NCI-H187 (cell line): ENCODE results near the gene PPM1L.

Experiments used
- DNase-seq, 2 experiments: peaks; one replicate each; lab custom pipeline; 2025; lab: John Stamatoyannopoulos, UW

The PPM1L gene

GRCh38 chr3:161042023-161042501 lies 286.0 kb downstream of the PPM1L start:
- DNase-seq, result no peak

- DNase-seq, result no peak
Observed at GRCh38 chr3:161043336-161044035, 287.5 kb downstream of the PPM1L start.

GRCh38 chr3:161049683-161050248 lies 293.7 kb downstream of the PPM1L start:
- DNase-seq, result no peak

GRCh38 chr3:161050935-161051334 lies 294.9 kb downstream of the PPM1L start:
- DNase-seq, result no peak

- no peak for DNase-seq
Observed at GRCh38 chr3:161051856-161052255, 295.8 kb downstream of the PPM1L start.

- no peak for DNase-seq
Observed at GRCh38 chr3:161054860-161055604, 299.0 kb downstream of the PPM1L start.

GRCh38 chr3:161064413-161064812 lies 308.4 kb downstream of the PPM1L start:
- no peak for DNase-seq

- no peak for DNase-seq
Observed at GRCh38 chr3:161066930-161067329, 310.9 kb downstream of the PPM1L start.

GRCh38 chr3:161067335-161067734 lies 311.3 kb downstream of the PPM1L start:
- no peak for DNase-seq

- peak; percentile 40 to 61 for DNase-seq
Observed at GRCh38 chr3:161069511-161070251, 313.6 kb downstream of the PPM1L start.

- DNase-seq, result peak in 1 of 2 experiments; percentile 40
Observed at GRCh38 chr3:161070252-161070930, 314.4 kb downstream of the PPM1L start.

GRCh38 chr3:161070980-161071663 lies 315.1 kb downstream of the PPM1L start:
- DNase-seq, result no peak

GRCh38 chr3:161072211-161072621 lies 316.2 kb downstream of the PPM1L start:
- no peak for DNase-seq

- no peak for DNase-seq
Observed at GRCh38 chr3:161072751-161073150, 316.7 kb downstream of the PPM1L start.

- DNase-seq, result no peak
Observed at GRCh38 chr3:161073181-161073580, 317.1 kb downstream of the PPM1L start.

- no peak for DNase-seq
Observed at GRCh38 chr3:161081633-161082032, 325.6 kb downstream of the PPM1L start.

GRCh38 chr3:161082063-161082462 lies 326.0 kb downstream of the PPM1L start:
- DNase-seq, result no peak

GRCh38 chr3:161083131-161083530 lies 327.1 kb downstream of the PPM1L start:
- DNase-seq, result no peak

- DNase-seq, result no peak
Observed at GRCh38 chr3:161084277-161084676, 328.2 kb downstream of the PPM1L start.

- DNase-seq, result no peak
Observed at GRCh38 chr3:161093895-161094294, 337.9 kb downstream of the PPM1L start.

GRCh38 chr3:161096771-161097367 lies 340.8 kb downstream of the PPM1L start:
- DNase-seq, result no peak
